ENCODE results near the gene JMY. TPM values are rescaled to one million over a fixed set of nuclear protein-coding genes. Genes with fewer than 3 reads are reported as not detected.

Gene JMY
- total RNA-seq, 4 donors from 2014 or later, result 7.8 to 25.1 (median 14.7) TPM

DNA sequence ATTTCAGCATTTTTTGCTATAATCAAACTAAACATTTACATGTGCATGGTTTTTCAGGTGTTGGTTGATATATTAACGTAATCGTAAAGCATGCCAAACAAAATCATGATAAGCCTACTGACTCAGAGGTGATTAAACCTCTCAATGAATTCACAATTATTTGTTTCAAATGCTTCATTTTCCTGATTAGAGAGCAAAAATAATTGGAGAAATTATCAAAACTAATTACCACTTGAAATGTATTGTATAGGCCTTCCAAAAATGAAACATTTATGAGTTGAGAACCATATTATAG, 45.7 kb upstream of the JMY start:
- Histone ChIP-seq H3K9me3 (no peaks in the 10 kb centered on the region), H3K4me1 (no peaks in the 10 kb centered on the region), H3K4me3 (no peak overlapping the region), H3K36me3 (no peaks in the 10 kb centered on the region), H3K27ac (no peak overlapping the region), H3K27me3 (no peaks in the 10 kb centered on the region)
- intact Hi-C loops (cut with DNase I; ENCODE audit: low total_unique reads), result no loop called here
- 94 to 96% methylated on average over 2 of the region's 2 CpGs for WGBS, 2 donors (ENCODE audit: low coverage in 1 of 2)
- no peak for DNase-seq
- TF ChIP-seq POLR2AphosphoS5 (IDR thresholded peaks at IDR 0.05), result no peak
- TF ChIP-seq EP300 (IDR thresholded peaks at IDR 0.05; ENCODE audit: low read depth), result no peak
- TF ChIP-seq, protein P1, sequence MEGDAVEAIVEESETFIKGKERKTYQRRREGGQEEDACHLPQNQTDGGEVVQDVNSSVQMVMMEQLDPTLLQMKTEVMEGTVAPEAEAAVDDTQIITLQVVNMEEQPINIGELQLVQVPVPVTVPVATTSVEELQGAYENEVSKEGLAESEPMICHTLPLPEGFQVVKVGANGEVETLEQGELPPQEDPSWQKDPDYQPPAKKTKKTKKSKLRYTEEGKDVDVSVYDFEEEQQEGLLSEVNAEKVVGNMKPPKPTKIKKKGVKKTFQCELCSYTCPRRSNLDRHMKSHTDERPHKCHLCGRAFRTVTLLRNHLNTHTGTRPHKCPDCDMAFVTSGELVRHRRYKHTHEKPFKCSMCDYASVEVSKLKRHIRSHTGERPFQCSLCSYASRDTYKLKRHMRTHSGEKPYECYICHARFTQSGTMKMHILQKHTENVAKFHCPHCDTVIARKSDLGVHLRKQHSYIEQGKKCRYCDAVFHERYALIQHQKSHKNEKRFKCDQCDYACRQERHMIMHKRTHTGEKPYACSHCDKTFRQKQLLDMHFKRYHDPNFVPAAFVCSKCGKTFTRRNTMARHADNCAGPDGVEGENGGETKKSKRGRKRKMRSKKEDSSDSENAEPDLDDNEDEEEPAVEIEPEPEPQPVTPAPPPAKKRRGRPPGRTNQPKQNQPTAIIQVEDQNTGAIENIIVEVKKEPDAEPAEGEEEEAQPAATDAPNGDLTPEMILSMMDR (IDR thresholded peaks at IDR 0.05), result no peak
- no peak for TF ChIP-seq POLR2A (IDR thresholded peaks at IDR 0.05)
- in situ Hi-C loops (cut with MboI; ENCODE audit: low pct_ligation_motif_present in 1 of 4, low pct_unique_long_range_greater_than_20kb in 1 of 4, low sequenced_read_pairs in 3 of 4), result no loop called here

DNA sequence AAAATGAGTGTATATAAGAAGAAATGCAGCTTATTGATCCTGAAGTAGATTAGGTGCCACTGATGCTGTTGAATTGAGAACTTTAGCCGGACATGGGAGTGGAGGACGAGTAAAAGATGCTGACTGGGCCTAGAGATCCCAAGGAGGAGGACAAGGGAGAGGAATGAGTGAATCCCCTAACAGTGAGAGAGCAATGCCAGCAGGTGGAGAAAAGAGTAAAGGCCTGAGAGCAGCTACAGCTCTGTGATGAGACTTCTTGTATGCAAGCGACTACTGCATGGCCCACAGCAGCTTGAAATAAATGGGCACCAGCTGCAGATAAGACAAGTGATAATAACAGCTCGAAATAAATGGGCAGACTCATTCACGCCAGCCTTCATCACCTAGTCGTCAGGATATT, 44.5 kb upstream of the JMY start:
- DNase-seq, result no peak
- no peaks in the 10 kb centered on the region for H3K27me3 ChIP-seq
- WGBS, 2 donors (ENCODE audit: low coverage in 1 of 2), result 87 to 93% methylated on average over 6 of the region's 6 CpGs
- no peaks in the 10 kb centered on the region for H3K9me3 ChIP-seq
- H3K27ac ChIP-seq, result no peak overlapping the region
- intact Hi-C loops (cut with DNase I; ENCODE audit: low total_unique reads) (no loop called here), in situ Hi-C loops (cut with MboI; ENCODE audit: low pct_ligation_motif_present in 1 of 4, low pct_unique_long_range_greater_than_20kb in 1 of 4, low sequenced_read_pairs in 3 of 4) (no loop called here)
- TF ChIP-seq POLR2AphosphoS5 (IDR thresholded peaks at IDR 0.05) (no peak), EP300 (IDR thresholded peaks at IDR 0.05; ENCODE audit: low read depth) (no peak), POLR2A (IDR thresholded peaks at IDR 0.05) (no peak)
- TF ChIP-seq, protein P1 (IDR thresholded peaks at IDR 0.05), result no peak
- no peaks in the 10 kb centered on the region for H3K4me1 ChIP-seq
- H3K4me3 ChIP-seq, result no peak overlapping the region
- no peaks in the 10 kb centered on the region for H3K36me3 ChIP-seq

GRCh38 chr5:79193643-79194042, 42.3 kb upstream of the JMY start:
- WGBS, 2 donors (ENCODE audit: low coverage in 1 of 2), result 36 to 53% methylated on average over 2 to 4 of the region's 4 CpGs
- intact Hi-C loops (cut with DNase I; ENCODE audit: low total_unique reads), result no loop called here
- no peak for TF ChIP-seq POLR2A (IDR thresholded peaks at IDR 0.05)
- TF ChIP-seq EP300 (IDR thresholded peaks at IDR 0.05; ENCODE audit: low read depth), result no peak
- TF ChIP-seq, protein P1 (IDR thresholded peaks at IDR 0.05), result no peak
- no peak for TF ChIP-seq POLR2AphosphoS5 (IDR thresholded peaks at IDR 0.05)
- H3K4me1 ChIP-seq, result no peaks in the 10 kb centered on the region
- H3K36me3 ChIP-seq, result no peaks in the 10 kb centered on the region
- no peak for DNase-seq
- H3K9me3 ChIP-seq, result no peaks in the 10 kb centered on the region
- H3K27ac ChIP-seq, result no peak overlapping the region
- no peaks in the 10 kb centered on the region for H3K27me3 ChIP-seq
- no peak overlapping the region for H3K4me3 ChIP-seq
- in situ Hi-C loops (cut with MboI; ENCODE audit: low pct_ligation_motif_present in 1 of 4, low pct_unique_long_range_greater_than_20kb in 1 of 4, low sequenced_read_pairs in 3 of 4), result no loop called here

- intact Hi-C loops (cut with DNase I; ENCODE audit: low total_unique reads), result no loop called here
- no peak overlapping the region for H3K4me3 ChIP-seq
- no peaks in the 10 kb centered on the region for H3K4me1 ChIP-seq
- in situ Hi-C loops (cut with MboI; ENCODE audit: low pct_ligation_motif_present in 1 of 4, low pct_unique_long_range_greater_than_20kb in 1 of 4, low sequenced_read_pairs in 3 of 4), result no loop called here
- H3K36me3 ChIP-seq, result no peaks in the 10 kb centered on the region
- H3K27ac ChIP-seq, result no peak overlapping the region
- no peaks in the 10 kb centered on the region for H3K27me3 ChIP-seq
- no peak for DNase-seq
- TF ChIP-seq POLR2AphosphoS5 (IDR thresholded peaks at IDR 0.05), result no peak
- no peak for TF ChIP-seq EP300 (IDR thresholded peaks at IDR 0.05; ENCODE audit: low read depth)
- TF ChIP-seq, protein P1 (IDR thresholded peaks at IDR 0.05), result peak in 3 of 5 experiments; percentile 13 to 27 (median 17)
- TF ChIP-seq POLR2A (IDR thresholded peaks at IDR 0.05), result no peak
- no peaks in the 10 kb centered on the region for H3K9me3 ChIP-seq
- 56 to 71% methylated on average over 3 of the region's 3 CpGs for WGBS, 2 donors (ENCODE audit: low coverage in 1 of 2)
These were observed 35.3 kb upstream of the JMY start for GRCh38 chr5:79200573-79201183.
